Lower lobe of right lung (tissue), 2 donors: Measurements from ENCODE around the gene ZNF326. TPM values are rescaled to one million over a fixed set of nuclear protein-coding genes. Genes with fewer than 3 reads are reported as not detected.

Experiments used
- ATAC-seq, 2 donors: fragments of 200-7000 bp; cut with Tn5 transposase; one replicate each; pipeline ENCODE4 v1.9.1; 2020 to 2022; ENCODE audit warnings: mild to moderate bottlenecking in 2 of 2, moderate library complexity in 2 of 2
- DNase-seq: peaks from one replicate; pipeline ENCODE4 v3.0.0-alpha.2; 2020
- H3K27ac ChIP-seq: fragments of 200-600 bp; one replicate; pipeline ENCODE4 v1.8.0; 2022
- H3K27me3 ChIP-seq: fragments of 200-600 bp; one replicate; pipeline ENCODE4 v1.8.0; 2022; ENCODE audit warnings: low read depth
- H3K36me3 ChIP-seq: fragments of 200-600 bp; one replicate; pipeline ENCODE4 v1.8.0; 2022; ENCODE audit warnings: mild to moderate bottlenecking
- H3K4me1 ChIP-seq: fragments of 200-600 bp; one replicate; pipeline ENCODE4 v1.8.0; 2022
- H3K4me3 ChIP-seq: fragments of 200-600 bp; one replicate; pipeline ENCODE4 v1.8.0; 2022; ENCODE audit warnings: mild to moderate bottlenecking
- H3K9me3 ChIP-seq: fragments of 200-600 bp; one replicate; pipeline ENCODE4 v1.8.0; 2022
- intact Hi-C: fragments of 100-400 bp; cut with DNase I; formaldehyde crosslinking; loops from one replicate; pipeline ENCODE4 v1.11.0; 2022
- total RNA-seq: library from RNA; stranded (reverse); fragmentation: NEBNext Ultra II Directional; extraction: Animal tissue kit (Norgen Biotek cat#: 25700); gene quantifications from one replicate; pipeline ENCODE4 v1.2.1, GENCODE V29; 2021
- TF ChIP-seq, protein P1 (sequence below): fragments of 200-600 bp; IDR thresholded peaks from one replicate; pipeline ENCODE4 v1.8.0; 2022; ENCODE audit warnings: antibody characterized with exemption, mild to moderate bottlenecking
- donor health status: DM: no; HTN: yes; CAD: no; lungs with severe emphysema.

ZNF326 gene
- total RNA-seq, 1 donor from 2014 or later: 16.1 TPM

DNA sequence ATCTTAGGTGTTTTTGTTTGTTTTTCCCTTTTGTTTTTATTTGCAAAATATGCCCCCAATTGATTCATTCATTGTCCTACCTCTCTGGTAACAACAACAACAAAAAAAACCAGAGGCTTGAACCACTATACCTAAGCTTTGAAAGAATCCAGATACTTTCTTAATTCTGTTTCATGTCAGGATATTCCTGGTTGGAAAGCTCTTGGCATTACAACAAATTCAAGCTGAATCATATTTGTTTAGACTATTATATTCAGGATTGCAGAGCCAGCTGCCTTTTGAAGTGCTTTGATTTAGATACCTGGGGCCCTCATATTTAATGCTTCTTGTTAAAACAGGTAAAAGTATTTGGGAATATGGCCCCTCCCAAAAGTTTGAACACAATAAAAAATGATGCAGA lies 22.9 kb upstream of the ZNF326 start:
- Histone ChIP-seq H3K4me3 (no peak overlapping the region), H3K36me3 (no peaks in the 10 kb centered on the region), H3K9me3 (no peaks in the 10 kb centered on the region), H3K4me1 (peaks cover 4% of the 10 kb centered on the region), H3K27ac (no peak overlapping the region), H3K27me3 (no peaks in the 10 kb centered on the region)
- intact Hi-C loops: no loop called here
- TF ChIP-seq, protein P1, sequence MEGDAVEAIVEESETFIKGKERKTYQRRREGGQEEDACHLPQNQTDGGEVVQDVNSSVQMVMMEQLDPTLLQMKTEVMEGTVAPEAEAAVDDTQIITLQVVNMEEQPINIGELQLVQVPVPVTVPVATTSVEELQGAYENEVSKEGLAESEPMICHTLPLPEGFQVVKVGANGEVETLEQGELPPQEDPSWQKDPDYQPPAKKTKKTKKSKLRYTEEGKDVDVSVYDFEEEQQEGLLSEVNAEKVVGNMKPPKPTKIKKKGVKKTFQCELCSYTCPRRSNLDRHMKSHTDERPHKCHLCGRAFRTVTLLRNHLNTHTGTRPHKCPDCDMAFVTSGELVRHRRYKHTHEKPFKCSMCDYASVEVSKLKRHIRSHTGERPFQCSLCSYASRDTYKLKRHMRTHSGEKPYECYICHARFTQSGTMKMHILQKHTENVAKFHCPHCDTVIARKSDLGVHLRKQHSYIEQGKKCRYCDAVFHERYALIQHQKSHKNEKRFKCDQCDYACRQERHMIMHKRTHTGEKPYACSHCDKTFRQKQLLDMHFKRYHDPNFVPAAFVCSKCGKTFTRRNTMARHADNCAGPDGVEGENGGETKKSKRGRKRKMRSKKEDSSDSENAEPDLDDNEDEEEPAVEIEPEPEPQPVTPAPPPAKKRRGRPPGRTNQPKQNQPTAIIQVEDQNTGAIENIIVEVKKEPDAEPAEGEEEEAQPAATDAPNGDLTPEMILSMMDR: no peak
- no peak for DNase-seq
- ATAC-seq: no peak

DNA sequence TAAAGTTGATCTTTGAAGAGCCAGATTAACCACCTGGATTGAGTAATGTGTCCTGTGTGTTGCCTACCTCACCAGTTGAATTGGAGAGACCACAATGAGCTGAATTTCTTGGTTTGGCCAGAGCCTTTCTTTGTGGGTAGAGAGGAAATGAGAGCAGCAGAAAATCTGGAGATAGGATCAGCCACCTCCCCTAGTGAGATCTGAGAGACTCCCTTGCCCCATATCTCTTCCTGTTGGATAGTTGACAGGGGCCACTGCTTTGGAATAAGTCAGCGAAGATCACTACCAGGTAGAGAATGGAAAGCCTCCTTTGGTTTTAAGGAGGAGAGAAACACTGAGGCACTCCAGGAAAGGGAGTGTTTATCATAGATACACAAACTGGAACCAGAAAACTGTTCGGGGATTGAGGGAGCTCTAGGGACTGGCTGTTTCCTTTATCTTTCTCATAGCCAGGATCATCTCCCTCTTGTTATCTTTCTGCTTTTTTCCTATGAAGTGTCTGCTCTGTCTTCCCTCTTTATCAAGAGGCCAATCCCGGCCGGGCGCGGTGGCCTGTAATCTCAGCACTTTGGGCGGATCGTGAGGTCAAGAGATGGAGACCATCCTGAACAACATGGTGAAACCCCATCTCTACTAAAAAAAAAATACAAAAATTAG lies 21.3 kb upstream of the ZNF326 start:
- intact Hi-C loops: no loop called here
- H3K36me3 ChIP-seq: no peaks in the 10 kb centered on the region
- TF ChIP-seq, protein P1: no peak
- DNase-seq (no peak), ATAC-seq (no peak)
- peaks cover 4% of the 10 kb centered on the region for H3K4me1 ChIP-seq
- H3K27ac ChIP-seq: no peak overlapping the region
- H3K4me3 ChIP-seq: no peak overlapping the region
- no peaks in the 10 kb centered on the region for H3K27me3 ChIP-seq
- H3K9me3 ChIP-seq: no peaks in the 10 kb centered on the region

DNA sequence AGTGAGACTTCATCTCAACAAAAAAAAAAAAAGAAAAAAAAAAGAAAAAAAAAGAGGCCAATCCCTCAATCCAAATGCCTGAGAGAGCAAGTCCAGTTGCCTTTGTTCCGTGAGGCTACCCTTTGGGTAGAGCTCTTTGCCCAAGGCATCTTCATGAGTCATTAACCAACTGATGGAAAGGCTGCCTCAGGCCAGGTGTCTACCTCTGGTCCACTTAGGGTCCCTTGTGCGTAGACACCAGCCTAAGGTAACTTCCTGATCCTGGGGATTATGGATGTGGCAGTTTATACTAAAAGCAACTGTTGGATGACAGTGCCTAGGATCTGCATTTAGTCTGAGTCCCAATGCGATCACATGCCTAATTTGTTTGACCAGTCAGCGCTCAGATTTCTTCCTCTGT lies 20.7 kb upstream of the ZNF326 start:
- no peaks in the 10 kb centered on the region for H3K9me3 ChIP-seq
- H3K36me3 ChIP-seq: no peaks in the 10 kb centered on the region
- no peak overlapping the region for H3K4me3 ChIP-seq
- H3K4me1 ChIP-seq: peaks cover 4% of the 10 kb centered on the region
- ATAC-seq (no peak), DNase-seq (no peak)
- H3K27ac ChIP-seq: no peak overlapping the region
- intact Hi-C loops: no loop called here
- H3K27me3 ChIP-seq: no peaks in the 10 kb centered on the region
- TF ChIP-seq, protein P1: no peak

DNA sequence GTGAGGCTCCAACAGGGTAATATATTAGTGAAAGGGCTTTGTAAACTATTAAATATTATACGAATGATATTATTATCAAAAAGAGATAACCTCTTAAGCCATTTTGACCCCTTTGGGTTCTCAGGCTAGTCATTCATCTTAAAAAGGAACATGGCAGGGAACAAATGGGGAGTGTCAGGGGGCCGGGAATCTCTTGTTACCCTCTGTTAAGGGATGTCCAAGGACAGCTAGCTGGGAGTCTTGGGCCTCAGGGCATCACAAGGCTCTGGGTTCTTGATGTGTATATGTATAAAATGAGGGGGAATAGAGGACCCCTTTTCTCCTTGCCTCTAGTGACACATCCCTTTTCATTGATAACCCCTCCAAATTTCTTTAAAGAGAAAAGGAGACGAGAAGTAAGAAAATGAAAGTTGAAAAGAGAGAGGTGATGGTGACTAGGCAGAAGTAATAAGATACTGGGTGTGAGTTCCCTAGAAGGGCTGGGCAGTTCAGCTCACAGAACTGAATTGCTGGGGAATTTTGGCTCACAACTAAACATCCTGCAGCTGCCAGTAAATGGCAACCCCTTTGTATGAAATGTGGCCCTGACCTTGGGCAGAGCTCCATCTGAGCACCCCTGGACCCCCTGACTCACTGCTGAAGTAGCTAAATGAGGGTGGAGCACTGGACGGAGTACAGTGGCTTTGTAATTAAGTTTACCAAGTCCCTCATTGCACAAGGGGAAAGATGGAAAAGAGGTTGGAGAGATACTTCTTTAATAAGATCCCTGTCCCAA lies 20.0 kb upstream of the ZNF326 start:
- Histone ChIP-seq H3K27ac (no peak overlapping the region), H3K4me1 (peaks cover 4% of the 10 kb centered on the region), H3K4me3 (no peak overlapping the region), H3K27me3 (no peaks in the 10 kb centered on the region), H3K9me3 (no peaks in the 10 kb centered on the region), H3K36me3 (no peaks in the 10 kb centered on the region)
- DNase-seq: no peak
- ATAC-seq: no peak
- TF ChIP-seq, protein P1: no peak
- intact Hi-C loops: no loop called here

DNA sequence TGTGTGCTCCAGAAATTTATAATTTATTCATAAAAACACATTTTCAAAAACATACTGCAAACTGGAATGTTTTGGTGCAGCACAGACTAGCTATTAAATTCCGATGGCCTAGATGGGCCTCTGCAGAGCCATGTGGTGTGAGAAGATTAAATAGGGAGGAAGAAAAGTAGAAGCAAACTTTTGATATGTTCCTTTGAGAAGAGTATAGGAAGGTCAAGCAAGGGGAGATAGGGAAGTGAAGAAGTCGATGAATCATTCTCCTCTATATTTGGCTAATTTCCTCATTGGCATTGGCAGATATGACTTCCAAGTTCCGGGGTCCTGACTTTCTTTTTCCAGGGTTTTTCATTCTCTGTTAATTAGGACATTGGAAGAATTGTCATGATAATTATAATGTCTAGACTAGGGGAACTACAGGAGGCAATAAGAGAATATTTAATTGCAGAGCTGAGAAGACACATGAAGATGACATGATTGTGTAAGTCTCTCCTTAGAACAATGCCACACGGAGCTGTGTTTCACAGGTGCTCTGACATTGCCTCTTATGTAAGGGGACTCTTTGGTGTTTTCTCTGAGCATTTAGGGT lies 19.3 kb upstream of the ZNF326 start:
- Histone ChIP-seq H3K27me3 (no peaks in the 10 kb centered on the region), H3K27ac (no peak overlapping the region), H3K4me1 (peaks cover 4% of the 10 kb centered on the region), H3K4me3 (no peak overlapping the region), H3K9me3 (no peaks in the 10 kb centered on the region), H3K36me3 (no peaks in the 10 kb centered on the region)
- intact Hi-C loops: no loop called here
- ATAC-seq (peak in 1 of 2 donors; percentile 46), DNase-seq (no peak)
- TF ChIP-seq, protein P1: no peak
